ENCODE measurements around the gene METTL18.

Gene METTL18

GRCh38 chr1:169785267-169785666 lies 9.4 kb downstream of the METTL18 start:
- no peak for DNase-seq (ENCODE audit: low spot score)

GRCh38 chr1:169784102-169784501 lies 10.6 kb downstream of the METTL18 start:
- no peak for DNase-seq (ENCODE audit: low spot score)

DNA sequence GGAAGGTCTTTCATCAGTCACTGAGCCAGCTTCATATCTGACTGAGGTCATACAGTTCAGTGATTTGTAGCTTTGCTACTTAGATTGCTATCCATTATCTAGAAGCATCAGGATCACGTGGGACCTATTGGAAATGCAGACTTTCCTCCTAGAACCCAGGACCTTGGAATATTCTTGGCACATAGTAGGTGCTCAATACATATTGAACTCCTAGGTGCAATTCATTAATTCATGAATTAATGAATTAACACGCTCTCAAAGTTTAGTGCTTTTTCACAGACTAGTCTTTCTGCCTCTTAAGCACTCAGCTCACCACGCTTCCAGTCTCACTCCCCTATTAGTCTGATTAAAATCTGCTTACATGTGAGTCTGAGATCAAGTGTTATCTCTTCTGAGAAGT lies 12.1 kb downstream of the METTL18 start:
- no peak for DNase-seq (ENCODE audit: low spot score)

DNA sequence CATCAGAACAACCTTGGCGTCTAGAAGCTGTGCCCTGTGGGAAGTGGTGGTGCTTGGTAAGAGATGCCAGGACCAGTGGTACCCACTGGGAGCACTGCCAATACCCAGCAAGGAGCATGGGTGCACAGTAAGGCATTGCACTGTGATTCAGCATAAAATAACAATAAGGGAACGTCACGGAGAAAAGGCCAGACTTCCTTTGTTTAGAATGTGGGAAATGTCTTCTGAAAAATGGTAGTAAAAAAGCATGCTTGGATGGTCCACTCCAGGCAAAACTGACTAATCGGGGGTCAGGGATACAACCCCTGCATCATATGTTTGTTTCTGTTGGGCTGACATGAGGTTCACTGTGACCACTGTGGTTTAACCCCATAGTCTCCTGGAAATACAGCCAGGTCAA lies 14.7 kb downstream of the METTL18 start:
- DNase-seq (ENCODE audit: low spot score), result no peak

DNA sequence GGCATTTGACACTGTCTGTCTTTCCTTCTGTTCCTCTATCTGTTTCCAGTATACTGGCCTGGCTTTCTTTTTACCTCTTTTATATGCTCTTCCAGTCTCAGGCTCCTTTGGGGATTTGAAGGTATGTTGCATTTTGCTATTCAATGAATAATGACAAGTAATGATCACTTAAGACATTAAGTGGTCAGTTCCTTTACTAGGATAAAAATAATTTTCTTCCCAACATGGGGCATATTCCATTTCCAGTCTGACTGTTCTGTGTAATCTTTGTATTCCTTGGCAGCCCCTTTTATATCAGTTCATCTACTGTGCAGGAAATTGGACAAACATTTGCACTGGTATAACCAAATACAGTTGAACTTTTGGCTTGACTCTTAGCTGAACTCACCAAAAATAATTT lies 15.6 kb downstream of the METTL18 start:
- no peak for DNase-seq (ENCODE audit: low spot score)

GRCh38 chr1:169776440-169776839 lies 18.3 kb downstream of the METTL18 start:
- DNase-seq (ENCODE audit: low spot score), result no peak

DNA sequence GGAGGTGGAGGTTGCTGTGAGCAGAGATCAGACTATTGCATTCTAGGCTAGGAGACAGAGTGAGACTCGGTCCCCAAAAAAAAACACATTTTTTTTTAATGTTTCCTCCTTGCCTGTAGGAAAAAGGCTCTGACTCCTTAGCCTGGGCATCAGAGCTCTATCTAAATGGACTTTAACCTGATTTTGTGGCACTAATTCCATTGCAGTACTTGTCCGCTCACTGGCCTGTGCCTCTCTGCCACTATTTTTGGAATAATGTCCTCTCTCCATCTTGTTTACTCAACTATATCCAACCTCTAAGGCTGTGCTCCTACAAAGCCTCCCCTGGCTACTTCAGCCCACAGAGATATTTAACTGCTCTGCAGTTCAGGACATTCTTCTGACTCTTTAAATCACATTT lies 26.5 kb downstream of the METTL18 start:
- DNase-seq (ENCODE audit: low spot score), result no peak

GRCh38 chr1:169765580-169766331 lies 29.0 kb downstream of the METTL18 start:
- no peak for DNase-seq (ENCODE audit: low spot score)

DNA sequence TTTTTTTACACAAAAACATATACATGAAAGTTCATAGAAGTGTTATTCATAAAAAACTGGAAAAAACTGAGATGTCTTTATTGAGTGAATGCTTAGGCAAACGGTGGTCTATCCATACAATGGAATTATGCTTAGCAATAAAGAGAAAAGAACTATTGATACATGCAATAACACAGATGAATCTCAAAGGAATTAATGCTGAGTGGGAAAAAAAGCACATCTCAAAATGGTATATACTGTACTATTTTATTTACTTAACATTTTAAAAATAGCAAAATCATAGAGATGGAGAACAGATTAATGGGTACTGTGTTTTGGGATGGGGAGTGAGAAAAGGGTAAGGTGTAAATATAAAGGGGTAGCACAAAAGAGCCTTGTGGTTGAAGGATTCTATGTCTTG lies 29.8 kb downstream of the METTL18 start:
- no peak for DNase-seq (ENCODE audit: low spot score)

GRCh38 chr1:169762699-169763098 lies 32.0 kb downstream of the METTL18 start:
- DNase-seq (ENCODE audit: low spot score), result no peak

- DNase-seq (ENCODE audit: low spot score), result no peak
Measured at GRCh38 chr1:169759038-169759437, 35.7 kb downstream of the METTL18 start.

GRCh38 chr1:169753549-169753948 lies 41.2 kb downstream of the METTL18 start:
- no peak for DNase-seq (ENCODE audit: low spot score)

DNA sequence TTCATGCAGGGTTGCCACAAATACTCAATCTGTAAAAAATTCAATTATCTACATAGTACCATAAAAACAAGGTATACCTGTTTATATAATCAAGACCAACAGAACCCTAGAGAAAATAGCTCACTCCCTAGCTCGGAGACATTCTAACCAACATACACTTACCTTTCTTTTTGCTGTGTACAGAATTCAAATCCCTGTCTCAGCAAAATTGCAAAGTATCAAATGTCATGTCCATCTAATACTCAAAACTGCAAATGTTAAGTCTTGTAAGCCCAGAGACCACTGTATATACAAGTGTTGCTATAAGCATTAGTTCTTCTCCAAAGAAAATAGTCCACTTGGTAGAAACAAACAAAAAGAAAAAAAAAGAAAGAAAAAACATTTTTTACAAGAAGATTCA lies 44.7 kb downstream of the METTL18 start:
- DNase-seq (ENCODE audit: low spot score), result no peak

GRCh38 chr1:169746550-169746949 lies 48.2 kb downstream of the METTL18 start:
- DNase-seq (ENCODE audit: low spot score), result no peak

GRCh38 chr1:169745015-169745861 lies 49.5 kb downstream of the METTL18 start:
- no peak for DNase-seq (ENCODE audit: low spot score)
